Gastroesophageal sphincter (tissue), 3 donors: ENCODE results near the gene CFAP210.

Experiments used
- EP300 ChIP-seq: sonication (generic); formaldehyde crosslinking; IDR thresholded peaks from one replicate; pipeline ENCODE4 v1.6.1; 2017; ENCODE audit warnings: antibody characterized with exemption, mild to moderate bottlenecking
- POLR2A ChIP-seq, 2 donors: fragments of 450-650 bp; IDR thresholded peaks; one replicate each; pipeline ENCODE4 v1.6.1; 2017; ENCODE audit warnings: antibody characterized with exemption in 2 of 2, mild to moderate bottlenecking in 2 of 2, moderate library complexity in 1 of 2
- POLR2AphosphoS5 ChIP-seq: sonication (generic); formaldehyde crosslinking; IDR thresholded peaks from one replicate; pipeline ENCODE4 v1.6.1; 2017; ENCODE audit warnings: antibody characterized with exemption
- TF ChIP-seq, protein P1 (sequence below), 4 experiments: fragments of 200-600 bp in 2 of 4; fragments of 450-650 bp in 2 of 4; sonication (generic) in 1 of 4; IDR thresholded peaks; one replicate each; pipeline ENCODE4 v1.5.1; 2017 to 2019; ENCODE audit warnings: antibody characterized with exemption in 4 of 4, mild to moderate bottlenecking in 2 of 4, moderate library complexity in 2 of 4

DNA sequence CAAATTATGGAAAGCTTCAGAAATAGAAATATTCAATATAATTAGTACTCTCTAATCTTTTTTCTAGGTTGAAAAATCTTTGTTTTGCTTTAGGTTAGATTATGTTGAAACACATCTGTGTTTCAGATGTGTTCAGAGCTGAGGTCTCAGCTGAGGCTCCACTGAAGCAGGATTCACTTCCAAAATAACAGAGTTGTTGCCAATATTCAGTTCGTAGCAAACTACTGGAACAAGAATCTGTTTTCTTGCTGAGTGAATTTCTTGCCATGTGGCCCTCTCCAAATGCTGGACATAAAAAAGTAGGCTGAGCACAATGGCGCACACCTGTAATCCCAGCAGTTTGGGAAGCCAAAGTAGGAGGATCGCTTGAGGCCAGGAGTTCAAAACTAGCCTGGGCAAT lies 8.8 kb upstream of the CFAP210 start:
- TF ChIP-seq, protein P1, sequence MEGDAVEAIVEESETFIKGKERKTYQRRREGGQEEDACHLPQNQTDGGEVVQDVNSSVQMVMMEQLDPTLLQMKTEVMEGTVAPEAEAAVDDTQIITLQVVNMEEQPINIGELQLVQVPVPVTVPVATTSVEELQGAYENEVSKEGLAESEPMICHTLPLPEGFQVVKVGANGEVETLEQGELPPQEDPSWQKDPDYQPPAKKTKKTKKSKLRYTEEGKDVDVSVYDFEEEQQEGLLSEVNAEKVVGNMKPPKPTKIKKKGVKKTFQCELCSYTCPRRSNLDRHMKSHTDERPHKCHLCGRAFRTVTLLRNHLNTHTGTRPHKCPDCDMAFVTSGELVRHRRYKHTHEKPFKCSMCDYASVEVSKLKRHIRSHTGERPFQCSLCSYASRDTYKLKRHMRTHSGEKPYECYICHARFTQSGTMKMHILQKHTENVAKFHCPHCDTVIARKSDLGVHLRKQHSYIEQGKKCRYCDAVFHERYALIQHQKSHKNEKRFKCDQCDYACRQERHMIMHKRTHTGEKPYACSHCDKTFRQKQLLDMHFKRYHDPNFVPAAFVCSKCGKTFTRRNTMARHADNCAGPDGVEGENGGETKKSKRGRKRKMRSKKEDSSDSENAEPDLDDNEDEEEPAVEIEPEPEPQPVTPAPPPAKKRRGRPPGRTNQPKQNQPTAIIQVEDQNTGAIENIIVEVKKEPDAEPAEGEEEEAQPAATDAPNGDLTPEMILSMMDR (IDR thresholded peaks at IDR 0.05) = no peak
- TF ChIP-seq POLR2A (IDR thresholded peaks at IDR 0.05) = no peak
- TF ChIP-seq EP300 = no peak
- TF ChIP-seq POLR2AphosphoS5 = no peak
